Endothelial cell of umbilical vein (primary cell): ENCODE measurements around the gene GCNT2. TPM values are rescaled to one million over a fixed set of nuclear protein-coding genes. Genes with fewer than 3 reads are reported as not detected.

ENCODE experiments used
- BruUV-seq: library from RNA; stranded (reverse); fragments of 400-500 nt; replicated peaks from 2 replicates; lab custom pipeline; 2021; lab: Mats Ljungman, UMichigan
- CTCF ChIA-PET: fragments of 300-600, 350-600 bp; sonication (Branson Sonifier 250); formaldehyde crosslinking; loops from one replicate; lab custom pipeline; 2021; ENCODE audit warnings: antibody characterized with exemption, inconsistent platforms; lab: Charles Lee
- POLR2A ChIA-PET: fragments of 300-600, 350-600 bp; sonication (Branson Sonifier 250); formaldehyde crosslinking; loops from one replicate; lab custom pipeline; 2021; ENCODE audit warnings: antibody characterized with exemption, inconsistent platforms; lab: Charles Lee
- DNase-seq: peaks from one replicate; pipeline ENCODE4 v3.0.0-alpha.2; 2011; ENCODE audit warnings: low read depth, low spot score
- FAIRE-seq: peaks from 2 replicates; lab custom pipeline; 2011; peaks lifted over from hg19 to GRCh38; lab: Jason Lieb, UNC
- H2AFZ ChIP-seq: 2 replicates; pipeline ENCODE4 v1.6.0; 2012; ENCODE audit warnings: low read depth, low read length, control low read depth, inconsistent platforms
- H3K27ac ChIP-seq: 2 replicates; pipeline ENCODE4 v1.5.1; 2011; ENCODE audit warnings: low read depth, mild to moderate bottlenecking, control low read depth, low read length, moderate library complexity; ENCODE audit not compliant: insufficient read depth
- H3K27me3 ChIP-seq, 2 experiments: 2 replicates each; pipeline versions ENCODE4 v1.6.0 to v1.6.1; 2011; ENCODE audit warnings: low read length in 2 of 2, mixed read lengths in 1 of 2; ENCODE audit not compliant: control insufficient read depth in 2 of 2, insufficient read depth in 2 of 2
- H3K36me3 ChIP-seq, 2 experiments: 2 replicates in 1 of 2; 3 replicates in 1 of 2; pipeline ENCODE4 v1.5.1; 2011; ENCODE audit warnings: low read length in 2 of 2, mild to moderate bottlenecking in 1 of 2, moderate library complexity in 1 of 2; ENCODE audit not compliant: control insufficient read depth in 2 of 2, insufficient read depth in 2 of 2; ENCODE audit errors: extremely low read depth in 1 of 2
- H3K4me1 ChIP-seq: 3 replicates; pipeline ENCODE4 v1.5.1; 2011; ENCODE audit warnings: mild to moderate bottlenecking, low read length; ENCODE audit not compliant: control insufficient read depth, insufficient read depth; ENCODE audit errors: extremely low read depth
- H3K4me2 ChIP-seq: 2 replicates; pipeline ENCODE4 v1.6.1; 2011; ENCODE audit warnings: low read length, control low read depth, mixed read lengths; ENCODE audit not compliant: insufficient read depth
- H3K4me3 ChIP-seq, 3 experiments: fragments of 200-600 bp in 1 of 3; sonication (generic), shearing (Covaris generic) in 1 of 3; replicated peaks in 1 of 3; 2 replicates each; pipeline ENCODE4 v1.5.1; 2011 to 2016; ENCODE audit warnings: control low read depth in 3 of 3, low read length in 3 of 3, mild to moderate bottlenecking in 2 of 3, inconsistent platforms in 1 of 3, low read depth in 1 of 3, moderate library complexity in 1 of 3; ENCODE audit not compliant: insufficient read depth in 1 of 3
- H3K79me2 ChIP-seq: 2 replicates; pipeline ENCODE4 v1.6.0; 2012; ENCODE audit warnings: low read length, inconsistent platforms; ENCODE audit not compliant: control insufficient read depth, insufficient read depth
- H3K9ac ChIP-seq: replicated peaks from 2 replicates; pipeline ENCODE3; 2011; ENCODE audit warnings: low read length, control low read depth; ENCODE audit not compliant: insufficient read depth; ENCODE audit errors: extremely low read depth
- H3K9me1 ChIP-seq: replicated peaks from 3 replicates; pipeline ENCODE4 v1.6.0; 2011; ENCODE audit warnings: mild to moderate bottlenecking, low read length; ENCODE audit not compliant: control insufficient read depth, insufficient read depth; ENCODE audit errors: extremely low read depth
- H3K9me3 ChIP-seq: replicated peaks from 2 replicates; pipeline ENCODE4 v1.5.1; 2012; ENCODE audit warnings: low read length, inconsistent platforms; ENCODE audit not compliant: control insufficient read depth, insufficient read depth
- H4K20me1 ChIP-seq: replicated peaks from 2 replicates; pipeline ENCODE3; 2011; ENCODE audit warnings: mild to moderate bottlenecking, low read length; ENCODE audit not compliant: control insufficient read depth, insufficient read depth; ENCODE audit errors: extremely low read depth
- CTCF ChIP-seq, 2 donors: IDR thresholded peaks; 1 replicate in 1 of 2; 2 replicates in 1 of 2; pipeline ENCODE4 v1.5.1; 2011; ENCODE audit warnings: low read length in 2 of 2, mild to moderate bottlenecking in 2 of 2, moderate library complexity in 2 of 2, control low read depth in 1 of 2, inconsistent platforms in 1 of 2, low read depth in 1 of 2; ENCODE audit not compliant: insufficient read depth in 1 of 2; ENCODE audit errors: extremely low read depth in 1 of 2
- EZH2 ChIP-seq: IDR thresholded peaks from 2 replicates; pipeline ENCODE4 v1.6.1; 2012; ENCODE audit warnings: borderline replicate concordance, low read depth, mild to moderate bottlenecking, moderate library complexity, low read length, inconsistent platforms; ENCODE audit not compliant: severe bottlenecking
- FOS ChIP-seq: IDR thresholded peaks from 2 replicates; pipeline ENCODE4 v1.6.1; 2011; ENCODE audit warnings: mild to moderate bottlenecking, low read length, moderate library complexity, borderline replicate concordance; ENCODE audit not compliant: insufficient read depth
- GATA2 ChIP-seq: IDR thresholded peaks from 2 replicates; pipeline ENCODE4 v1.7.0; 2011; ENCODE audit warnings: low read depth, mild to moderate bottlenecking, moderate library complexity, mixed read lengths, low read length; ENCODE audit not compliant: insufficient read length, insufficient read depth
- JUN ChIP-seq: IDR thresholded peaks from 2 replicates; pipeline ENCODE4 v1.6.1; 2011; ENCODE audit warnings: borderline replicate concordance, low read depth; ENCODE audit not compliant: insufficient read length, insufficient read depth
- MAX ChIP-seq: IDR thresholded peaks from 2 replicates; pipeline ENCODE4 v1.6.1; 2011; ENCODE audit not compliant: insufficient read depth, insufficient read length
- MYC ChIP-seq: IDR thresholded peaks from one replicate; pipeline ENCODE4 v1.6.1; 2011; ENCODE audit warnings: mild to moderate bottlenecking, low read depth, low read length
- POLR2A ChIP-seq: IDR thresholded peaks from 2 replicates; pipeline ENCODE4 v1.6.1; 2012; ENCODE audit warnings: low read depth, mild to moderate bottlenecking, control low read depth, low read length
- POLR2AphosphoS5 ChIP-seq: IDR thresholded peaks from 2 replicates; pipeline ENCODE4 v1.6.1; 2012; ENCODE audit warnings: low read depth, mild to moderate bottlenecking, control low read depth, low read length, moderate library complexity; ENCODE audit not compliant: insufficient read depth
- dilution Hi-C: fragments of 300-500 bp; cut with MboI; formaldehyde crosslinking; loops from one replicate; pipeline ENCODE4 v1.15.0; 2019; ENCODE audit warnings: low sequenced_read_pairs; ENCODE audit not compliant: extremely low pct_ligation_motif_present
- intact Hi-C: fragments of 100-400 bp; cut with micrococcal nuclease; formaldehyde crosslinking; loops from one replicate; pipeline ENCODE4 v1.10.0; 2022
- polyA plus RNA-seq, 4 experiments: library from polyadenylated mRNA; depleted of rRNA in 3 of 4; stranded (reverse) in 3 of 4; unstranded in 1 of 4; fragments of >200 nt; gene quantifications; 2 replicates each; pipeline versions ENCODE4 v1.2.1 to v1.2.3, GENCODE V29; 2011 to 2012; ENCODE audit warnings: missing spikeins in 1 of 4
- total RNA-seq: library from RNA; stranded (reverse); gene quantifications from 2 replicates; pipeline ENCODE4 v1.2.3, GENCODE V29; 2021

GCNT2 gene
- total and polyA plus RNA-seq, 2 donors (not counting 3 experiments of a cell fraction or from before 2014, with no cell fraction given), result 3.8 to 10.9 TPM

DNA sequence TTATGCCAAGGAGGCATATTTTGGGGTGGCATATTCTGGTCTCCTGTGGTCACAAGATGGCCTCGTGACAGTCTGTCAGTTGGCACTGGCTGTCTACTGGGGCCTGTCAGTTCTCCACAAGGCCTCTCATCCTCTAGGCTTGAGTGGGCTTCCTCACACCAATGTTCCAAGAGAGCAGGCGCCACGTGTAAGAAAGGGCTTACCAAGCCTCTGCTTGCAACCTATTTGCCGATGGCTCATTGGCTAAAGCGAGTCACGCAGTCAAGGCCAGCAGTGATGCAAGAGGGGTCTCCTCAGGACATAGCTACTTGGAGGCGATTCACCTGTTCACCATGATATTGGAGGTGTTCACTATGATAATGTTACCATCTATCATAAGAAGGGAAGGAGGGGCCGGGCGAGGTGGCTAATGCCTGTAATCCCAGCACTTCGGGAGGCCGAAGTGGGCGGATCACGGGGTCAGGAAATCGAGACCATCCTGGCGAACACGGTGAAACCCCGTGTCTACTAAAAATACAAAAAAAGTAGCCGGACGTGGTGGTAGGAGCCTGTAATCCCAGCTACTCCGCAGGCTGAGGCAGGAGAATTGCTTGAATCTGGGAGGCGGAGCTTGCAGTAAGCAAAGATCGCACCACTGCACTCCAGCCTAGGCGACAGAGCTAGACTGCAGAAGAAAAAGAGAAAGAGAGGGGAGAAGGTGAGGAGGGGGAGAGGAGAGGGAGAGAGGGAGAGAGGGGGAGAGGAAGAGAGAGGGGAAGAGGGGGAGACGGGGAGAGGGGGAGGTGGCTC lies 138.0 kb downstream of the GCNT2 start:
- dilution Hi-C loops, result no loop called here
- no peak overlapping the region for H2AFZ ChIP-seq
- intact Hi-C loops, result no loop called here
- H3K79me2 ChIP-seq, result no peaks in the 10 kb centered on the region
- H3K4me2 ChIP-seq, result no peak overlapping the region
- BruUV-seq, result no TSS peak
- H3K9ac ChIP-seq, result no peak overlapping the region
- H3K27me3 ChIP-seq, result peaks cover 0 to 4% of the 10 kb centered on the region in 2 experiments
- no peak for FAIRE-seq
- no peaks in the 10 kb centered on the region for H3K9me1 ChIP-seq
- no peak overlapping the region for H3K27ac ChIP-seq
- H3K36me3 ChIP-seq, result no peaks in the 10 kb centered on the region
- CTCF ChIA-PET, result interaction anchor here (1.2 kb wide), 1 partner anchor 180 kb away, joined by 3 read pairs; no protein-coding TSS in a partner anchor
- POLR2A ChIA-PET, result no interaction called here
- no peak for DNase-seq
- H3K4me1 ChIP-seq, result no peaks in the 10 kb centered on the region
- TF ChIP-seq POLR2A (no peak), MYC (no peak), GATA2 (no peak), JUN (no peak), FOS (no peak), MAX (no peak), CTCF (IDR thresholded peaks at IDR 0.05; ENCODE audit: extremely low read depth in 1 of 2, insufficient read depth in 1 of 2, low read depth in 1 of 2, low read length in 2 of 2) (no peak), EZH2 (no peak), POLR2AphosphoS5 (no peak)
- H3K9me3 ChIP-seq, result no peaks in the 10 kb centered on the region
- H4K20me1 ChIP-seq, result no peaks in the 10 kb centered on the region
- H3K4me3 ChIP-seq, result peak overlapping the region in 1 of 3 experiments; percentile 23
